Endodermal cell (in vitro differentiated cells): ENCODE results near the gene CPE. TPM values are rescaled to one million over a fixed set of nuclear protein-coding genes. Genes with fewer than 3 reads are reported as not detected.

Experiments used
- DNase-seq: peaks from one replicate; pipeline ENCODE4 v3.0.0-alpha.2; 2017
- H3K27ac ChIP-seq: 2 replicates; pipeline ENCODE4 v1.5.1; 2013; ENCODE audit warnings: mild to moderate bottlenecking, low read depth, low read length, moderate library complexity
- H3K27me3 ChIP-seq: 2 replicates; pipeline ENCODE4 v1.6.1; 2013; ENCODE audit warnings: mild to moderate bottlenecking, low read length, moderate library complexity; ENCODE audit not compliant: insufficient read depth, control insufficient read depth, poor library complexity, severe bottlenecking
- H3K36me3 ChIP-seq: 2 replicates; pipeline ENCODE4 v1.7.0; 2013; ENCODE audit warnings: mild to moderate bottlenecking, low read length, moderate library complexity; ENCODE audit not compliant: control insufficient read depth, insufficient read depth
- H3K4me1 ChIP-seq: one replicate; pipeline ENCODE4 v1.7.0; 2013; ENCODE audit warnings: low read length; ENCODE audit not compliant: control insufficient read depth, insufficient read depth
- H3K4me3 ChIP-seq: 2 replicates; pipeline ENCODE4 v1.5.1; 2013; ENCODE audit warnings: mild to moderate bottlenecking, low read length, moderate library complexity
- H3K9ac ChIP-seq: 2 replicates; pipeline ENCODE4 v1.6.1; 2013; ENCODE audit warnings: mild to moderate bottlenecking, low read length, moderate library complexity; ENCODE audit not compliant: poor library complexity, severe bottlenecking; ENCODE audit errors: extremely low read depth
- H3K9me3 ChIP-seq: 2 replicates; pipeline ENCODE4 v1.6.1; 2013; ENCODE audit warnings: mild to moderate bottlenecking, low read length, moderate library complexity; ENCODE audit not compliant: control insufficient read depth
- H3K27ac Mint-ChIP-seq: 2 replicates; pipeline ENCODE4 v1.8.0; 2020; ENCODE audit warnings: mixed read lengths
- H3K27me3 Mint-ChIP-seq: 2 replicates; pipeline ENCODE4 v1.8.0; 2021; ENCODE audit warnings: mild to moderate bottlenecking, mixed read lengths; ENCODE audit not compliant: insufficient read depth
- H3K36me3 Mint-ChIP-seq: 2 replicates; pipeline ENCODE4 v1.8.0; 2020; ENCODE audit warnings: low read depth, mixed read lengths
- H3K4me1 Mint-ChIP-seq: 2 replicates; pipeline ENCODE4 v1.8.0; 2020; ENCODE audit warnings: mixed read lengths
- H3K4me3 Mint-ChIP-seq: 2 replicates; pipeline ENCODE4 v1.8.0; 2020; ENCODE audit warnings: mild to moderate bottlenecking, moderate library complexity, mixed read lengths
- H3K9me3 Mint-ChIP-seq: 2 replicates; pipeline ENCODE4 v1.8.0; 2020; ENCODE audit warnings: mild to moderate bottlenecking, mixed read lengths
- WGBS, 2 experiments: methylation state at CpG; one replicate each; pipeline versions ENCODE4 v1.1.5 to v1.1.7; 2013; ENCODE audit warnings: missing lambda C conversion rate in 2 of 2, mixed read lengths in 1 of 2; ENCODE audit not compliant: insufficient coverage in 1 of 2, insufficient read length in 1 of 2; 5-methylcytosine and 5-hydroxymethylcytosine counted together
- total RNA-seq, 2 donors: library from RNA; stranded (reverse); fragmentation: NEBNext Ultra II Directional in 1 of 2; extraction: Animal tissue kit (Norgen Biotek cat#: 25700) in 1 of 2; gene quantifications; 2 replicates in 1 of 2; 3 replicates in 1 of 2; pipeline ENCODE4 v1.2.1, GENCODE V29; 2021
- TF ChIP-seq, protein P1 (sequence below): fragments of 200-600 bp; sonication (generic); conservative IDR thresholded peaks from 2 replicates; pipeline ENCODE4 v1.5.0; 2021; ENCODE audit warnings: antibody characterized with exemption, mild to moderate bottlenecking

The CPE gene
- total RNA-seq, 2 donors from 2014 or later, result 237 to 298 TPM

- Histone ChIP-seq H3K9me3 (no peaks in the 10 kb centered on the region), H3K9ac (no peak overlapping the region), H3K4me1 (peaks cover 27% of the 10 kb centered on the region), H3K36me3 (peaks cover 23% of the 10 kb centered on the region), H3K27me3 (no peaks in the 10 kb centered on the region), H3K27ac (no peak overlapping the region), H3K4me3 (peak overlapping the region; percentile 83)
- no peak overlapping the region for H3K27ac Mint-ChIP-seq
- 86 to 94% methylated on average over 1 of the region's 1 CpG for WGBS, 2 experiments
- H3K36me3 Mint-ChIP-seq, result peaks cover 6% of the 10 kb centered on the region
- peaks cover 68% of the 10 kb centered on the region for H3K4me1 Mint-ChIP-seq
- peaks cover 11% of the 10 kb centered on the region for H3K27me3 Mint-ChIP-seq
- no peak for DNase-seq
- H3K4me3 Mint-ChIP-seq, result no peak overlapping the region
- H3K9me3 Mint-ChIP-seq, result no peaks in the 10 kb centered on the region
- TF ChIP-seq, protein P1, sequence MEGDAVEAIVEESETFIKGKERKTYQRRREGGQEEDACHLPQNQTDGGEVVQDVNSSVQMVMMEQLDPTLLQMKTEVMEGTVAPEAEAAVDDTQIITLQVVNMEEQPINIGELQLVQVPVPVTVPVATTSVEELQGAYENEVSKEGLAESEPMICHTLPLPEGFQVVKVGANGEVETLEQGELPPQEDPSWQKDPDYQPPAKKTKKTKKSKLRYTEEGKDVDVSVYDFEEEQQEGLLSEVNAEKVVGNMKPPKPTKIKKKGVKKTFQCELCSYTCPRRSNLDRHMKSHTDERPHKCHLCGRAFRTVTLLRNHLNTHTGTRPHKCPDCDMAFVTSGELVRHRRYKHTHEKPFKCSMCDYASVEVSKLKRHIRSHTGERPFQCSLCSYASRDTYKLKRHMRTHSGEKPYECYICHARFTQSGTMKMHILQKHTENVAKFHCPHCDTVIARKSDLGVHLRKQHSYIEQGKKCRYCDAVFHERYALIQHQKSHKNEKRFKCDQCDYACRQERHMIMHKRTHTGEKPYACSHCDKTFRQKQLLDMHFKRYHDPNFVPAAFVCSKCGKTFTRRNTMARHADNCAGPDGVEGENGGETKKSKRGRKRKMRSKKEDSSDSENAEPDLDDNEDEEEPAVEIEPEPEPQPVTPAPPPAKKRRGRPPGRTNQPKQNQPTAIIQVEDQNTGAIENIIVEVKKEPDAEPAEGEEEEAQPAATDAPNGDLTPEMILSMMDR, result no peak
Measured at GRCh38 chr4:165382640-165383039, 3.8 kb downstream of the CPE start.

- Mint-ChIP-seq H3K4me3 (no peak overlapping the region), H3K4me1 (peaks cover 60% of the 10 kb centered on the region), H3K36me3 (peaks cover 13% of the 10 kb centered on the region), H3K9me3 (no peaks in the 10 kb centered on the region), H3K27me3 (peaks cover 3% of the 10 kb centered on the region), H3K27ac (peak overlapping the region; percentile 95)
- Histone ChIP-seq H3K27ac (peak overlapping the region; percentile 67), H3K4me1 (peaks cover 27% of the 10 kb centered on the region), H3K36me3 (peaks cover 30% of the 10 kb centered on the region), H3K27me3 (no peaks in the 10 kb centered on the region), H3K9me3 (no peaks in the 10 kb centered on the region), H3K9ac (peak overlapping the region; percentile 72), H3K4me3 (peak overlapping the region; percentile 83)
- DNase-seq, result peak; percentile 69
- TF ChIP-seq, protein P1, result no peak
- WGBS, 2 experiments, result 61 to 92% methylated on average over 2 to 4 of the region's 4 CpGs
Measured at GRCh38 chr4:165383591-165384073, 4.8 kb downstream of the CPE start.

DNA sequence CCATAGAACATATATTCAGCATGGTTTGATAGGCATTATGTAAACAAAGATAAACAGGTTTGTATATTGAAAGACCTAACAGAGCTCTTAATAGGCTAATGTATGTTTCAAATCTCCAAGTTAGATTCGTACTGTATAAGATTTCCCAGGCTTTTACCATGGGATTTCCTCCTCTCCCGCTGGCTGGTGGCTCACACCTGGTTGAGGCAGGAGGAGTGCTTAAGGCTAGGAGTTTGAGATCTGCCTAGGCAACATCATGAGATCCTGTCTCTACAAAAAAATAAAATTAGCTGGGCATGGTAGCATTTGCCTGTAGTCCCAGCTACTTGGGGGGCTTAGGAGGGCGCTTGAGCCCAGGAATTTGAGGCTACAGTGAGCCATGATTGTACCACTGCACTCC, 5.4 kb downstream of the CPE start:
- Histone ChIP-seq H3K9me3 (no peaks in the 10 kb centered on the region), H3K27ac (peak overlapping the region; percentile 67), H3K4me1 (peaks cover 27% of the 10 kb centered on the region), H3K36me3 (peaks cover 33% of the 10 kb centered on the region), H3K27me3 (no peaks in the 10 kb centered on the region), H3K9ac (peak overlapping the region; percentile 72), H3K4me3 (peak overlapping the region; percentile 70)
- H3K4me1 Mint-ChIP-seq, result peaks cover 60% of the 10 kb centered on the region
- WGBS, 2 experiments, result 40% methylated on average over 3 of the region's 3 CpGs; no CpG with 5 or more reads in 1 of the 2 experiments
- TF ChIP-seq, protein P1, result no peak
- H3K36me3 Mint-ChIP-seq, result peaks cover 13% of the 10 kb centered on the region
- peaks cover 3% of the 10 kb centered on the region for H3K27me3 Mint-ChIP-seq
- peak overlapping the region; percentile 95 for H3K27ac Mint-ChIP-seq
- H3K4me3 Mint-ChIP-seq, result peak overlapping the region; percentile 31
- H3K9me3 Mint-ChIP-seq, result no peaks in the 10 kb centered on the region
- peak; percentile 73 for DNase-seq
